Measurements from ENCODE around the gene PDSS2. TPM values are rescaled to one million over a fixed set of nuclear protein-coding genes. Genes with fewer than 3 reads are reported as not detected.

The PDSS2 gene
- total and polyA plus RNA-seq, 4 donors: 10.5 to 20.9 (median 16.0) TPM

DNA sequence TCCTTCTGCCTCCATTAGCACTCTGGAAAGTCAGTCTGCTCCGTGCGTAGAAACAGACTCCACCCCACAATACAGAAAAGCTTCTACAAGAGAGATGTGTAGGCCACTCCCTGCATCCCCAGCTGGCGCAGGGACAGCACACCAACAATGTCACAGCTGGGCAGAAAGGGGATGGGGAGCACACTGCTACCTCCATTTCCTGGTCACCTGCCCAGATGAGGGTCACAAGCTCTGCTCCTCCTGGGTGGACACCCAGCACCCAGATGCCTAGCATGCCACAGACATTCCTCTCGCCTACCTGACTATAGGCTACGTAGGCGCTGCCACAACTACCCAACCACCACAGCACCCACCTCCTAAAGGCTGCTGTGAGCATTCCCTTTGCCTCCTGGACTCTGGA, 356.3 kb downstream of the PDSS2 start:
- DNase-seq (ENCODE audit: low spot score): no peak
- no peaks in the 10 kb centered on the region for H3K36me3 ChIP-seq (ENCODE audit: control insufficient read depth in 4 of 4, insufficient read depth in 3 of 4, low read depth in 1 of 4, low read length in 3 of 4)
- no peaks in the 10 kb centered on the region for H3K27me3 ChIP-seq (ENCODE audit: control insufficient read depth in 4 of 4, insufficient read depth in 4 of 4, low read length in 3 of 4)
- H3K27ac ChIP-seq (ENCODE audit: low read depth in 1 of 2, low read length in 2 of 2): no peak overlapping the region
- no peak overlapping the region for H3K9ac ChIP-seq (ENCODE audit: low read depth in 1 of 2, low read length in 2 of 2)
- no peak overlapping the region for H3K4me3 ChIP-seq (ENCODE audit: low read depth in 1 of 3, low read length in 3 of 3)
- no peaks in the 10 kb centered on the region for H3K9me3 ChIP-seq (ENCODE audit: control insufficient read depth in 4 of 4, low read length in 3 of 4)
- WGBS: 96% methylated on average over 6 of the region's 6 CpGs
- TF ChIP-seq FOXA2 (IDR thresholded peaks at IDR 0.05) (no peak), RXRA (IDR thresholded peaks at IDR 0.05) (no peak), EGR1 (IDR thresholded peaks at IDR 0.05; ENCODE audit: low read depth in 2 of 2) (no peak), REST (IDR thresholded peaks at IDR 0.05) (no peak), YY1 (IDR thresholded peaks at IDR 0.05) (no peak), GABPA (IDR thresholded peaks at IDR 0.05 in 1 of 2, conservative IDR thresholded peaks at IDR 0.05 in 1 of 2) (no peak), TAF1 (conservative IDR thresholded peaks at IDR 0.05) (no peak), FOXA1 (IDR thresholded peaks at IDR 0.05) (no peak), HNF4A (conservative IDR thresholded peaks at IDR 0.05) (no peak), CTCF (IDR thresholded peaks at IDR 0.05; ENCODE audit: low read depth, low read length, missing input control) (no peak), ZBTB33 (IDR thresholded peaks at IDR 0.05) (no peak)
- TF ChIP-seq, protein P1, sequence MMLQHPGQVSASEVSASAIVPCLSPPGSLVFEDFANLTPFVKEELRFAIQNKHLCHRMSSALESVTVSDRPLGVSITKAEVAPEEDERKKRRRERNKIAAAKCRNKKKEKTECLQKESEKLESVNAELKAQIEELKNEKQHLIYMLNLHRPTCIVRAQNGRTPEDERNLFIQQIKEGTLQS (IDR thresholded peaks at IDR 0.05): no peak
- no peaks in the 10 kb centered on the region for H3K4me1 ChIP-seq (ENCODE audit: control insufficient read depth in 4 of 4, insufficient read depth in 4 of 4, low read length in 3 of 4)

Small RNA genes lying within 50 kb of the gene (small RNA-seq; reads per million reads assigned to genes)
- gene AL591516.1: not detected
- not detected for gene RNU6-1299P

Other genes with a start within 250 kb of the PDSS2 start
- 1 to 10 TPM; 2.3 to 5.4 TPM for gene SOBP, start 30.6 kb upstream of the PDSS2 start, total RNA-seq
- gene SOBP, start 30.6 kb upstream of the PDSS2 start, polyA plus RNA-seq: 1 to 10 TPM in 1 of 2 donors, under 1 TPM in 1; 0.99 to 1.5 TPM